Right ventricle myocardium superior (tissue), 1 donor: ENCODE measurements around the gene PCDHB6. TPM values are rescaled to one million over a fixed set of nuclear protein-coding genes. Genes with fewer than 3 reads are reported as not detected.
A peak's percentile ranks its signal among the peaks of the same experiment; 100 is the strongest.
"Not testable (repeated sequence)": the region's sequence is repeated elsewhere in the genome, so short reads cannot be mapped to it uniquely, and the experiment has no call there.

Experiments
- ATAC-seq: fragments of 200-7000 bp; cut with Tn5 transposase; one replicate; pipeline ENCODE4 v1.9.1; 2020; ENCODE audit warnings: mild to moderate bottlenecking; ENCODE audit not compliant: poor library complexity
- DNase-seq: peaks from one replicate; pipeline ENCODE4 v3.0.0-alpha.2; 2020
- intact Hi-C: fragments of 100-400 bp; cut with DNase I; formaldehyde crosslinking; loops from one replicate; pipeline ENCODE4 v1.11.2; 2022
- long read RNA-seq: library from polyadenylated mRNA; unstranded; transcript quantifications from one replicate; pipeline ENCODE4 v2.0.0, GENCODE V29; 2021
- total RNA-seq: library from RNA; stranded (reverse); fragmentation: NEBNext Ultra II Directional; extraction: Animal tissue kit (Norgen Biotek cat#: 25700); gene quantifications from one replicate; pipeline ENCODE4 v1.2.1, GENCODE V29; 2021
- donor health status: DM: no; HTN: yes; CAD: no; lungs with severe emphysema.

The PCDHB6 gene
- 0.35 TPM for total RNA-seq
- long read RNA-seq: 0 reads

DNA sequence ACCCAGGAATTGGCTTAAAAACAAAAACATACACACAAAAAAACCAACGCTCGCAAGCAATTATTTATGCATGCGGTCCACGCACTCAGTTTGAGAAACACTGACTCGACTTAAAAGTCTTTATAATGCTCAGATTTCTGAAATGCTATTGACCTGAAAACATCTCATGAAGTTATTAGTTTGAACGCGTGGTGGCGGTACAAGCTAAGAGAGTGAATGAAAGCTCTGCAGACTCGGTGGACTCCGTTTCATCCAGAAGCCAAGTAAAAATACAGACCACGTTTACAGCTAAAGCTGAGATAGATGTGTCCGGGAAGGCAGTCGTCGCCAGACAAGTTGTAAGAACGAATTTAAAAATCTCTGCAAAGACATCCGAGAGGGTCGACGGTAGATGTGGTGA lies at the start of gene PCDHB6:
TSS of gene PCDHB6 (plus strand) at position 246 of the 400 bp plus-strand sequence. CDS start 201 bp downstream, outside the sequence.
- no peak for ATAC-seq
- intact Hi-C loops: no loop called here
- DNase-seq: no peak

GRCh38 chr5:141100243-141100805 lies 49.5 kb upstream of the PCDHB6 start, which contains the start of gene PCDHB3:
PCDHB3 (plus strand) TSS chr5:141100473; CDS start chr5:141100650, 177 bp downstream.
- ATAC-seq: no peak
- intact Hi-C loops: no loop called here
- peak; percentile 55 for DNase-seq

- no peak for ATAC-seq
- intact Hi-C loops: no loop called here
These were observed 48.8 kb upstream of the PCDHB6 start for GRCh38 chr5:141101059-141101458.

DNA sequence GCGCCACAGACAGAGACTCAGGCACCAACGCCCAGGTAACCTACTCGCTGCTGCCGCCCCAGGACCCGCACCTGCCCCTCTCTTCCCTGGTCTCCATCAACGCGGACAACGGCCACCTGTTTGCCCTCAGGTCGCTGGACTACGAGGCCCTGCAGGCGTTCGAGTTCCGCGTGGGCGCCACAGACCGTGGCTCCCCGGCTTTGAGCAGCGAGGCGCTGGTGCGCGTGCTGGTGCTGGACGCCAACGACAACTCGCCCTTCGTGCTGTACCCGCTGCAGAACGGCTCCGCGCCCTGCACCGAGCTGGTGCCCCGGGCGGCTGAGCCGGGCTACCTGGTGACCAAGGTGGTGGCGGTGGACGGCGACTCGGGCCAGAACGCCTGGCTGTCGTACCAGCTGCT lies 47.8 kb upstream of the PCDHB6 start:
- ATAC-seq, DNase-seq, intact Hi-C loops: not testable (repeated sequence)

More at GRCh38 chr5:141101059-141101458, 48.8 kb upstream of the PCDHB6 start:
- peak; percentile 41 for DNase-seq

- ATAC-seq, intact Hi-C loops: not testable (repeated sequence)
- DNase-seq: peak; percentile 32
These were observed 47.4 kb upstream of the PCDHB6 start for GRCh38 chr5:141102471-141102870.

DNA sequence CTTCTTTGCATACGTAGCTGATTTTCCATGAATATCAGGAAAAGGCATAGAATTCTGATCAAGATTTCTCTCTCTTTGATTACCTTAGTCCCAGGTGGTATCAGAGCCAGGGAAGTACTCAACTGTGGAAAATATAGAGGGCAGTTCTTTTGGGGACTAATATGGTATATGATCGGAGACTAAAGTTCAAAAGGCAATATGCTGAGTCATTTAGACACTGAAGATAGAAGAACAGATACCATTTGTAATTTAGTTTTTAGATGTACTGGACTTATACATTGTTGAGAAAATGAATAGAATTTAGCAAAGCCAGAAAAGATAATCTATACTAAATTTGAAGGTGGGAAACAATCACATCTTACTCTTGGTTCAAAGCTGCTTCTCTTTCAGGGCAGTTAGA lies 44.5 kb upstream of the PCDHB6 start:
- intact Hi-C loops: no loop called here
- ATAC-seq: no peak
- no peak for DNase-seq

- DNase-seq (no peak), ATAC-seq (no peak)
- intact Hi-C loops: no loop called here
These were observed 30.6 kb upstream of the PCDHB6 start for GRCh38 chr5:141119250-141119649.

- peak; percentile 36 for DNase-seq
These were observed 28.3 kb upstream of the PCDHB6 start, which contains the start of gene PCDHB4 for GRCh38 chr5:141121563-141121962. PCDHB4 (plus strand) TSS chr5:141121818; CDS start chr5:141121999, 181 bp downstream.

DNA sequence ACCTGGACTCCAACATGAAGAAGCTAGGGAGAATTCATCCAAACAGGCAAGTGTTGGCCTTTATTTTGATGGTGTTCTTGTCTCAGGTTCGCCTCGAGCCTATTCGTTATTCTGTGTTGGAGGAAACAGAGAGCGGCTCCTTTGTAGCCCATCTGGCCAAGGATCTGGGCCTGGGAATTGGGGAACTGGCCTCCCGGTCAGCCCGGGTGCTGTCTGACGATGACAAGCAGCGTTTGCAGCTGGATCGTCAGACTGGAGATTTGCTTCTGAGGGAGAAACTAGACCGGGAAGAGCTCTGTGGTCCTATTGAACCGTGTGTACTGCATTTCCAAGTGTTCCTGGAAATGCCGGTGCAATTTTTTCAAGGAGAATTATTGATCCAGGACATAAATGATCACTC lies 27.9 kb upstream of the PCDHB6 start:
- intact Hi-C loops: no loop called here
- peak; percentile 45 for ATAC-seq
- peak; percentile 31 for DNase-seq

More at GRCh38 chr5:141121563-141121962, 28.3 kb upstream of the PCDHB6 start, which contains the start of gene PCDHB4:
- intact Hi-C loops: no loop called here
- peak; percentile 53 for ATAC-seq

GRCh38 chr5:141123396-141124135 lies 26.3 kb upstream of the PCDHB6 start:
- ATAC-seq, intact Hi-C loops: not testable (repeated sequence)
- peak; percentile 23 for DNase-seq

- DNase-seq (no peak), ATAC-seq (no peak)
- intact Hi-C loops: no loop called here
These were observed 22.6 kb upstream of the PCDHB6 start for GRCh38 chr5:141127305-141127704.

GRCh38 chr5:141135030-141135717 lies 14.7 kb upstream of the PCDHB6 start, which contains the start of gene PCDHB5:
PCDHB5 (plus strand) TSS chr5:141135206; CDS start chr5:141135435, 229 bp downstream.
- no peak for ATAC-seq
- no peak for DNase-seq
- intact Hi-C loops: no loop called here

- intact Hi-C loops: no loop called here
- no peak for ATAC-seq
- DNase-seq: no peak
These were observed 14.1 kb upstream of the PCDHB6 start for GRCh38 chr5:141135718-141136266.

- intact Hi-C loops, DNase-seq: not testable (repeated sequence)
These were observed 12.5 kb upstream of the PCDHB6 start for GRCh38 chr5:141137346-141137745.

GRCh38 chr5:141150224-141150992 lies 551 bp downstream of the PCDHB6 start:
- no peak for DNase-seq

More at GRCh38 chr5:141137346-141137745, 12.5 kb upstream of the PCDHB6 start:
- not testable (repeated sequence) for ATAC-seq

DNA sequence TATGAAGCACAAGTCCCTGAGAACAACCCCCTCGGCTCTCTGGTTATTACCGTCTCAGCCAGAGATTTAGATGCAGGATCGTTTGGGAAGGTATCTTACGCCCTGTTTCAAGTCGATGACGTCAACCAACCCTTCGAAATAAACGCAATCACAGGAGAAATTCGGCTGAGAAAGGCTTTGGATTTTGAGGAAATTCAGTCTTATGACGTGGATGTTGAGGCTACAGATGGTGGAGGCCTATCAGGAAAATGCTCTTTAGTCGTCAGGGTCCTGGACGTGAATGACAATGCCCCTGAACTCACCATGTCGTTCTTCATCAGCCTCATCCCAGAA lies 1.1 kb downstream of the PCDHB6 start:
- intact Hi-C loops: no loop called here
- ATAC-seq: no peak
- no peak for DNase-seq

More at GRCh38 chr5:141150224-141150992, 551 bp downstream of the PCDHB6 start:
- no peak for ATAC-seq
- intact Hi-C loops: no loop called here

- ATAC-seq, intact Hi-C loops, DNase-seq: not testable (repeated sequence)
These were observed 1.8 kb downstream of the PCDHB6 start for GRCh38 chr5:141151632-141152031.

GRCh38 chr5:141152096-141152495 lies 2.2 kb downstream of the PCDHB6 start:
- DNase-seq, ATAC-seq, intact Hi-C loops: not testable (repeated sequence)
